ENCODE measurements around the gene GRAMD1A.
A peak's percentile ranks its signal among the peaks of the same experiment; 100 is the strongest.
"Not testable (repeated sequence)": the region's sequence is repeated elsewhere in the genome, so short reads cannot be mapped to it uniquely, and the experiment has no call there.

The GRAMD1A gene

DNA sequence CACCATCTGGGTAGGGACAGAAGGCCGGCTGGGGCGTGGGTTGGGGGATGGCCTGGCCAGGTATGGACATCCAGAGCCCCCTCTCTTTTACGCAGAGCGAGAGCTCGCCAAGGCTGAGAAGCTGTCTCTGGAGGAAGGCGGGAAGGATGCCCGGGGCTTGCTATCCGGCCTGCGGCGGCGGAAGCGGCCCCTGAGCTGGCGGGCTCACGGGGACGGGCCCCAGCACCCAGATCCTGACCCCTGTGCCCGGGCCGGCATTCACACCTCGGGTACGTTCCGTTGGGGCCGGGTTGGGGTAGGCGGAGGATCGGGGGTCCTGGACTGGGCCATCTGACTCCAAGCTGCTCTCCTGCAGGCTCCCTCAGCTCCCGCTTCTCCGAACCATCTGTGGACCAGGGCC lies 21.5 kb downstream of the GRAMD1A start:
- DNase-seq = no peak

DNA sequence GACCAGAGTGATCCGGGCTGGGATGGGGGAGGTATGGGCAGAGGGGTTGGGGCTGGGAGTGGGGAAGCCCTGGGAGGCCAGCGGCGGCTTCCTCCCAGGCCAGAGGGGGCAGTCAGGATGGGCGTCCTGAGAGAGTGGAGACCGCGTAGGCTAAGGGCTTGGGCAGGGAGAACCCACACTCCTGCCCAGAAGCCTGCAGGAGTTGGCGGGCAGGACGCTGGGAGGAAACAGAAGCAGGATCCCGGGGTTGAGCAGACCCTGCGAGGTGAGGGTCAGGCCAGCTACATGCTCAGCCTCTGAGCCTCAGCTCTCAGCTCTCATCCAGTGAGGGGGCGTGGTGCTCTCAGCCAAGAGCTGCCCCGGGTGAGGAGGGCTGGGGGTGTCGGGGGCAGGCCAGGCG lies 22.3 kb downstream of the GRAMD1A start:
- DNase-seq = no peak

DNA sequence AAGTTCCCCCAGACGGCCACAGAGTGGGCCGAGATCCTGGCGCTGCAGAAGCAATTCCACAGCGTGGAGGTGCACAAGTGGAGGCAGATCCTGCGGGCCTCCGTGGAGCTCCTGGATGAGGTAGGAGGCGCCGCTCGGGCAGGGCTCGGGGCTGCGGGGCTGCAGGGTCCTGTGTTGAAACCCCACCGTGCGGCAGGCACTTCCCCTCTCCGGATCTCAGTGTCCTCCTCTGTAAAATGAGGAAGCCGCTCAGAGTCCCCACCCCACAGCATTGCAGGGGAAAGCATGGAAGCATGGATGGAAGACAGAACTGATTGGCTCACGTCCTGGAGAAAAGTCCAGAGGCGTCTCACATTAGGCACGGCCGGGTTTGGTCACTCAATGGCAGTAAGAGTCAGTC lies 23.3 kb downstream of the GRAMD1A start:
- DNase-seq = no peak

DNA sequence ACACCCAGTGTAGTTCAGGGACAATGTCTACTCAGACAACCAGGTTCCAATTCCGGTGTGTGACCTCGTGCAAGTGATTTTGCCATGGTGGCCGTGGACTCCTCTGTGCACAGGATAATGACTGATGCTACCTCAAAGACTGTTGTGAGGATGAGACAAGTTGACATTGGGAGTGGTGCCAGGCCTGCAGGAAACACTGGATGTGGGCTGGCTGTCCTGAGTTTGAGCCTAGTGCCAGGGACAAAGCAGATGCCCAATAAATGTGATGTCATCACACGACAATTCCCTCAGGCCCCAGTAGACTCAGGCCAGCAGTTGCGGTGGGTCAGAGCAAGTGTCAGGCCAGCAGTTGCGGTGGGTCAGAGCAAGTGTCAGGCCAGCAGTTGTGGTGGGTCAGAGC lies 24.0 kb downstream of the GRAMD1A start:
- no peak for DNase-seq

DNA sequence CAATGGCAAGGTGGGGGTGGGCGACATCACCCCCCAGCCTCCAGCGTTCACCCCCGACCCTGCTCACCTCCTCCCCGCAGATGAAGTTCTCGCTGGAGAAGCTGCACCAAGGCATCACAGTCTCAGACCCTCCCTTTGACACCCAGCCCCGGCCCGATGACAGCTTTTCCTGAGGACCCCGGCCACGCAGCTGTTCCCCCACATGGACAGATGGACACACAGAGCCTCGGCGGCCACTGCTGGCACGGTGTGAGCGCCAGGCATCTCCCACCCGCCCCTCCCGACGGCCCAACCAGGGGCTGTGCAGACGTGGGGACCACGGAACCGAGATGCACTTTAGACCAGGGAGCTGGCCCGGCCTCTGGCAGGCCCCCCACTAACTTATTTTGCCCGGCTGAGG lies 25.8 kb downstream of the GRAMD1A start:
- DNase-seq = no peak

DNA sequence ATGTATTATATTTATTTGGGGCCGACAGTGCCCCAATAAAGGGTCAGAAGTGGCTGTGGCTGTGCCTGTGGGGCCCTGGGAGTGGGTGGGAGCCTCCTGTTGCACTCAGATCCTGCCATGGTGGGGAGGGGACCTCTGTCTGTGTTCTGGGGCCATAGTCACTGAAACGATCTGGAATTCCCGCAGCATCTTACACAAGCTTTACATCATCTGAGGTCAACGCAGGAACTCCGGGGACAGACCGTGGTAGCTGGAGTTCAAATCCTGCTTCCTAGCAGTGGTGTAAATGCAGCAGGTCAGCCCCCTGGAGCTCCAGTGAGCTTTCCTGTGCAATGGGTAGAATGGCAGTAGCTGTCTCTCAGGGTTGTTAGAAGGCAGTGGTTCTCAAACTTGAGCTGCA lies 26.3 kb downstream of the GRAMD1A start:
- DNase-seq = no peak

DNA sequence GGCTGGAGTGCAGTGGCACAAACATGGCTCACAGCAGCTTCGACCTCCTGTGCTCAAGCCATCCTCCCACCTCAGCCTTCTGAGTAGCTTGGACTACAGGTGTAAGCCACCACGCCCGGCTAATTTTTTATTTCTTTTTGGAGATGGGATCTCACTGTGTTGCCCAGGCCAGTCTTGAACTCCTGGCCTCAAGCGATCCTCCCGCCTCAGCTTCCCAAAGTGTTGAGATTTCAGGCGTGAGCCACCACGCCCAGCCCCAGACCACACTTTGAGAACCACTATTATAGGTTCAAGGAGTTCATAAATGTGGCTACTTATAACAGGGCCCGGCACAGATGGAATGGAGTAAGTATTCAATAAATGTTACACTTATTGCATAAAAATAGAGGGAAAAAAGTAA lies 26.9 kb downstream of the GRAMD1A start:
- no peak for DNase-seq

DNA sequence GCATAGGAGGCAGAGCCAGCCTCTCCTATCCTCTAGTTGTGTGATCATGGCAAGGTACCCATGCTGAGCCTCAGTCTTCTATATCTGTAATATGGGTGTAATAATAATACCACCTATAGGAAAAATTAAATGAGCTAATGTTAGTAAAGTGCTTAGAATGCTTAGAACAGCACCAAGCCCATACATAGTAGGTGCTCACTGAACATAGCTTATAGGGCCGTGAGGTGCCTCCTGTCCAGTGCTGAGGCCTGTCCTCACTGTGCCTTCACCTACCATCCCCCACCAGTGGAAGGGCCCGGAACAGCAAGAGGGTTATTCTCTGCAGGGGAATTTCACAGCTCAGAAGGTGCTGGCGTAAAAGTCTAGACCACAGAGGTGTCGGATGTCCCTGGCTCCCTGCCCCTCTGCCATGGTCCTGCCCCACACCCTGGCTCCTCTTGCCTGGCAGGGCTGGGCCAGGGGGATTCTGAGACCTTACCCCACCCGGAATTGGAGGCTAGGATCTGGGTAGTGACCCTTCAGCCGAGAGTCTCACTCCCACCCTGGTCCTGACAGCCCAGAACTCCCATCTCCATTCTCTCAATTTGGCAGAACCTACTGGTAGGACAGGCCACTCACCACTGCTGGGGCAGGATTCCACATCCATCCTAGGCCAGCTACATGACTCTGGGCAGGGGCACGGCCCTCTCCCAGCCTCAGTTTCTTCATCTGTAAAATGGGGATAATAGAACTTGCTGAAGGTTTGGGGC lies 27.9 kb downstream of the GRAMD1A start:
- peak; percentile 20 for DNase-seq

DNA sequence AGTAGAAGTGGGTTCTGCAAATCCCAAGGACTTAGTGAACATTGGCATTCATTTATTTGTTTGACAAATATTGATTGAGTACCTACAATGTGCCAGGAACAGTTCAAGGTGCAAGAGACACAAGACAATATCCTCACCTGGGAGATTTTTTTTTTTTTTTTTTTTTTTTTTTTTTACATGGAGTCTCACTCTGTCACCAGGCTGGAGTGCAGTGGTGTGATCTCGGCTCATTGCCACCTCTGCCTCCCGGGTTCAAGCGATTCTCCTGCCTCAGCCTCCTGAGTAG lies 28.4 kb downstream of the GRAMD1A start:
- DNase-seq = not testable (repeated sequence)

DNA sequence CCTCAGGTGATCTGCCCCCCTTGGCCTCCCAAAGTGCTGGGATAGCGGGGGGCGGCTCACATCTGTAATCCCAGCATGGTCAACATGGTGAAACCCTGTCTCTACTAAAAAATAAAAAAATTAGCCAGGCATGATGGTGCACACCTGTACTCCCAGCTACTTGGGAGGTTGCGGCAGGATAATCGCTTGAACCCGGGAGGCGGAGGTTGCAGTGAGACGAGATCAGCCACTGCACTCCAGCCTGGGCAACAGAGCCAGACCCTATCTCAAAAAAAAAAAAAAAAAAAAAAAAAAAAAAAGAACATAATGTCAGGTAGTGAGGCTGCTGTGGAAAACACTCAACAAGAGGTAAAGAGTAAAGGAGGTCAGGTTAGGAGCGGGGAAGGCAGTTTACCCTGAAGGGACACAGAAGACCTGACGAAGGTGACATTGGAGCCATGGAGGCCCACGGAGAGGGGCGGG lies 29.2 kb downstream of the GRAMD1A start:
- DNase-seq = not testable (repeated sequence)

DNA sequence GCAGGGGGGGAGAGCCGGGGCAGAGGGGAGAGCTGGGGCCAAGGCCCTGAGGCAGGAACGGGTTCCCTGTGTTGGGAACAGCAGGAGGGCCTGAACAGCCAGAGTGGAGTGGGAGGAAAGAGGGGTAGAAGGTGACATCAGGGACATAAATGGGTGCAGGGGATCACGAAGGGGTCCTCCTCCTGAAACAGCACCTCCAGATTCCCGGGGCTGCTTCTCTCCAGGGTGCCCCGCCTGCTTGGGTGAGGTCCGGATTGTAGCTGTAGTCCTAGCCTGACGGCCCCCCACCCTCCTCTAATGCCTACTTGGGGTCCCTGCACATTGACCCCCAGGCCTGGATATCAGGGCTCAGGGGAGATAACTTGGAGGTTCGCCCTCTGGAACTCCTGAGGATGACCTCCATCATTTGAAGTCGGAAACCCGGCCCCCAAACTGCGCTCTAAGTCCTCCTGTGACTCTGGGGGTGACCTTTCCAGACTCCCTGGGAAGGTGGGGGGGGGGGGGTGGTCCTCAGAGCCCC lies 29.7 kb downstream of the GRAMD1A start:
- DNase-seq = no peak

DNA sequence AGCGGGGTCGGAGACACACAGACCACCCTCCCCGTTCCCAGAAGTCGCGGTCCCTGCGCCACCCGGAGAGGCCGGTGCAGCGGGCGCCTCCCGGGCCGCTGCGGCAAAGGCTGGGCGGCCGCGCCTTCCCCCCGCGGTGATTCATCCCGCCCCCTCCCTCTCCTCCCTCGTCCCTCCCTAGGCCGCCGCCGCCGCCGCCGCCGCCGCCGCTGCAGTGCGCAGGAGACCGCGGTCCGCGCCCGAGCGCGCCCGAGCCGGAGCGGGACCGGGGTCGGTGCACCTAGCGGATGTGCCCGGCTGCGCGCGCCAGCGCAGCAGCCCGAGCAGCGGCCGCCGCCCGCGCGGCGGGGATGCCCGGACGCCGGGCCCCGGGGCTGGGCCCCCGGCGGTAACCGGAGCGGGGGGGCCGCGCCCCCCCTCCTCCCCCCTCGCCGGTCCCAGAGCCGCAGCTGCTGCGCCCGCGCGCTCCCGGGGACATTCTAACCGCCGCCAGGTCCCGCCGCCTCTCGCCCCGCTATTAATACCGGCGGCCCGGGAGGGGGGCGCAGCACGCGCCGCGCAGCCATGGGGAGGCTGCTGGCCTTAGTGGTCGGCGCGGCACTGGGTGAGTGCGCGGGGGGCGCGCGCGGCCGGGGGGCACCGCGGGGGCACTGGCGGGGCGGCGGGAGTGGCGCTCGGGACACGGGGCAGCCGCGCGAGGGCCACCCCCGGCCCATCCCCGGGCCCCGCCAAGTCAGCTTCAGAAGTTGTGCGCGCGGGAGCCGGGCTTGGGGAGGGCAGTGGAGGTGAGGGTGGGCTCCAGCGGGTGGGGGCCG lies 30.3 kb downstream of the GRAMD1A start, which contains the start of gene SCN1B:
Gene SCN1B (plus strand): TSS at position 214 of the 815 bp plus-strand sequence. CDS start 351 bp downstream, at position 565.
- peak; percentile 78 for DNase-seq

DNA sequence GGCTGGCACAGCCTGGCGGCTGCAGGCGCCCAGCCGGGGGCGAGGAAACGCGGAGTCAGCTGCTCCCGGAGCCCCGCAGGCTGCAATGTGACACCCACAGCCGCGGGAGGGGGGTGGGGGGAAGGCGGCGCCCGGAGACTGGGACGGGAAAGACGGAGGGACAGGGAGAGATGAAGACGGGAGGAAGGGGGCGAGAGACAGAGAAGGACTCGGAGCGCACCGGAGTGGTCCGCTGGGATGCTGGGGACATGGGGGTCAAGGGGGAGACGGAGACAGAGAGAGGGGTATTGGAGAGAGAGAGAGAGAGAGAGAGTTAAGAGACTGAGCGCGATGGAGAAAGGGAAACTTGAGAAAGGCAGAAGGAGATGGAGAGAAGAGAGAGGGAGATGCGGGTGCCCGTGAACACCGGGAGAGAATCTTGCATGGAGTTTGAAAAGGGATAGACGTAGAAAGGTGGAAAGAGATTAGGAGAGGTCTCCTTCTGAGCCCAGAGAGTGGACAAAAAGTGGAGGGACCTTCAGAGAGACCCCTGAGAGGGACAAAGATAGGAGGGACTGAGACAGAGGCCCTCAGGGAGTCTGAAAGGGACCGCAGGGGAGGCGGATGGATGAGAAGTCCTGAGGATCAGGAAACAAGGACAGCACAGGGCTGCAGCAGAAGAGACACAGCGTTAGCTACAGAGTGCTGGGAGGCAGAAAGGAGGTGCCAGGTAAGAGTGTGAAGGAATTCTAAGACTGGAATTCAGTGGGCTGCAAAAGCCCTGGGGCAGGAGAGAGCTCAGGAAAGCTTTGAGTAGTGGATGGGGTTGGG lies 31.2 kb downstream of the GRAMD1A start:
- peak; percentile 46 for DNase-seq

DNA sequence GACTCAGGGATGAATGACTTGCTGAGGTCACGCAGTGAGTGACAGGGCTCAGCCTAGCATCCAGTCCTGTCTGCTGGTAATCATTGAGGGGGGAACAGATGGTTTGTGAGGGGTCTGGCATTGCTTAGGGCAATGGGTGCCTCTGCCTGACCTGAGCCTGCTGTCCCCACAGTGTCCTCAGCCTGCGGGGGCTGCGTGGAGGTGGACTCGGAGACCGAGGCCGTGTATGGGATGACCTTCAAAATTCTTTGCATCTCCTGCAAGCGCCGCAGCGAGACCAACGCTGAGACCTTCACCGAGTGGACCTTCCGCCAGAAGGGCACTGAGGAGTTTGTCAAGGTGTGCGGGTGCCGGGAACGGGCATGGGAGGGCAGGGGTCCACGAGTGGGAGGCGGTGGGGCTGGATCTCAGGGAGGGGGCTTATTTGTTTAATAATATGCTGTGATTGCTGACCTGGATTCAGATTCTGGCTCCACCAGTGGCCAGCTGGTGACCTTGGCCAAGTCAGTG lies 32.3 kb downstream of the GRAMD1A start:
- DNase-seq = no peak

DNA sequence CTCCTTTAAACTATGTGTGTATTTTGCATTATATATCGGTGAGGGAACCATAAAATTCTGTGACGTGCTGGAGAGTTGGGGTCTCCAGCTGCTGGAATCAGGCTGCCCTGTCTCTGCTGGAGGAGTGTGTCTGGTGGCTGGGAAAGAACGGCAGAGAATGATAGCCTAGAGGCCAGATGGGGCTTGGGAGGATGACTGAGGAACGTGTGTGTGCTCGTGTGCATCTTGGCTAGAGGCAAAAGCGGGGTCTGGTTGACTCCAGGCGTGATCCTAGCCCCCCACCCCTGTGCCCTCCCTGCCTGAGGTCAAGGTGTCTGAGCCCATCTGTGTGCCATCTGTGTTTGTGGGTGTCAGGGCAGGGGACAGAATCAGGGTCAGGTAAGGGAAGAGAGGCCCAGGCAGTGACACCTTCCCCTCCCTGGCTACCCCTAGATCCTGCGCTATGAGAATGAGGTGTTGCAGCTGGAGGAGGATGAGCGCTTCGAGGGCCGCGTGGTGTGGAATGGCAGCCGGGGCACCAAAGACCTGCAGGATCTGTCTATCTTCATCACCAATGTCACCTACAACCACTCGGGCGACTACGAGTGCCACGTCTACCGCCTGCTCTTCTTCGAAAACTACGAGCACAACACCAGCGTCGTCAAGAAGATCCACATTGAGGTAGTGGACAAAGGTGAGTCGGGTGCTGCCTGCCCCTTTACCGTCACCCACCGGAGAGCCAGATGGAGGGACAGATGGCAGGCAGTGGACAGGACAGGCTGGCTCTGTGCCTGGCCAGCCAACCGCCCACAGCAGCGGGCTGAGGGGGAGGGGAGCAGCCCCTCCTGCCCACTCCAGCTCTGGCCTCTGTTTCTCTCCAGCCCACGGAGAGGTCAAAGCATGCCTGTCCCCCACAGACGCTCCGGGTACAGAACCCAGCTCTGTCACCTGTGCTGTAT lies 33.2 kb downstream of the GRAMD1A start:
- DNase-seq = no peak

DNA sequence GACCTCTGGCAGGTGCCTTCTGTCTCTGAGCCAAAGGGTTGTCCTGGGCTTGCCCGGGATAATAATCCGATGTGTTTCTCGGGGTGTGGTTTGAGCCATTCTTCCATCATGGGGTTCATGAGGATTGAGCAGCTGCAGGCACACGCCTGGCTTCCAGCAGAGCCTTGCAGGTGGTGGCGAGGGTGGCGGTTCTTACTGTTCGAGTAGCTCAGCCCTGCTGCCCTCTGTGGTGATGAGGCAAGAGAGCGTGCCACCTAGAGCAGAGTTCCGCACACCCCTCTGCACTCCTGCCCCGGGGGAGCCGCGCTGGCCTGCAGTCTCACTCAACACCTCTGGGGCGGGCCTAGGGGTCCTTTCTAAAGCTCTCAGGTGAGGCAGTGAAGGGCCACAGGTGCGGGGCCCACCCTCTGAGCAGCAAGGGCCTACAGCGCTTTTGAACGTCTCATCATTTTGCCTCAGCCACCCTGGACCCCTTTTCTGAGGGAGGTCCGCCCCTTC lies 33.9 kb downstream of the GRAMD1A start:
- DNase-seq = no peak

DNA sequence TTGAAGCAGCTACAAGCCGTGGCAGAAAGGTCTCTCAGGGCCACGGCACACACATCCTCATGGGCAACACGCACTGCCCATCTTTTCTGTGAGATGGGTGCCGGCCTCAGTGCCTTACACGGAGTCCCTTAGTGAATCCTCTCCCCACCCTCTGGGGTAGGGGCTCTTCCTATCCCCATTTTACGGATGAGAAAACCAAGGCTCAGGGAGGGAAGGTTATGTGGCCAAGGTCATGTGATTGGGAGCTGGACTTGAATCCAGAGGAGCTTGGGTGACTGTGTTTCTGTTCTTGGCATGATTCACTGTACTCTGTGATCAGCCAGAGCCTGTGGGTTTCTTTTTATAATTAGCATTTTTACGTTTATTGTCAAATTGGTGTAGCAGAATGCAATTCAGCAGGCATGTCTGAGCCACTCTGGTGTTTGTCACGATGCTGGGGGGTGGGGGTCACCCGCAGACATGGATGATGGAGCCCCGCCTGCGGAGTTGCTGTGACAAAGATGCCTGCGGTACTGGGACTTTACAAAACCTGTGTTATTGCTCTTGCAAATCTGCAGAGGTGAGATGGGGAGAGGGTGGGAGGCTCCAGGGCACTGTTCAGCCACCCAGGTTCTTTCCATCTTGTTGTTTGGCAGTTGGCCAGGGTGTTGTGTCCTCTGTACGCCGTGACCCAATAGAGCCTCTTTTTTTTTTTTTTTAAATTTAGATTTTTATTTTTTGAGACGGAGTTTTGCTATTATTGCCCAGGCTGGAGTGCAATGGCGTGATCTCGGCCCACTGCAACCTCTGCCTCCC lies 34.7 kb downstream of the GRAMD1A start:
- DNase-seq = no peak

DNA sequence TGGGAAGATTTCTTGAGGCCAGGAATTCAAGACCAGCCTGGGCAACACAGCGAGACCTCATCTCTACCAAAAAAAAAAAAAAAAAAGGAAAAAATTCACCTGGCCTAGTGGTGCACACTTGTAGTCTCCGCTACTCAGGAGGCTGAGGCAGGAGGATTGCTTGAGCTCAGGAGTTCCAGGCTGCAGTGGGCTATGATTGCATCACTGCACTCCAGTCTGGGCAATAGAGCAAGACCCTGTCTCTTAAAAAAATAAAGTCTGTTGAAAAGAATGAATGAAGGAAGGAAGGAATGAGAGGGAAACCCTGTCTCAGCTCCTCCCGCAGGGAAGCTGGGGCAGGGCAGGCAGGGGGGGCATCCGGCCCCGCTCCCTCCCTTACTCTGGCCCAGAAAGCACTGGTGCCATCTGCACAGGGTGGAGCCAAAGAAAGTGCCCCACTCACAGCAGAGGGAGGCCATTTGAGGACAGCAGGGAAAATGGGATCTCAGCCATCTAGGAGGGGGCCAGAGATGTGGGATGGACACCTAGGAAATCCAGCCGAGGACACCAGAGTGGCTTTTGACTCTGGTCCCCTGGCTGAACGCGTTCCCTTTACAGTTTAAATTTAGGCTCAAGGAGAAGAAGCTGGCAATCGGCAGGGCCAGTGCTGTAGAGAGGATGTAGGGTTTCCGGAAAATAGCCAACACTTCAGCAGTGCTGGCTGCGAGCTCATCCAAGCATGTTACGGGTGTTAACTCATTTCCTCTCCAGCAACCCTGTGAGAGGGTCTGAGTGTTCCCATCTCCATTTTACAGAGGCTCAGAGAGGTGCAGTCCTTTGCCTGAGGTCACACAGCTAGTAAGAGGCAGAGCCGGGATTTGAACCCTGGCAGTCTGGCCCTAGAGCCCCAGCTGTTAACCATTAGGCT lies 37.8 kb downstream of the GRAMD1A start:
- peak; percentile 18 for DNase-seq
